22Rv1 (cell line): ENCODE measurements around the gene CCDC6.
A peak's percentile ranks its signal among the peaks of the same experiment; 100 is the strongest.
"Not testable (repeated sequence)": the region's sequence is repeated elsewhere in the genome, so short reads cannot be mapped to it uniquely, and the experiment has no call there.

Experiments used
- H3K27ac ChIP-seq: fragments of 450-650 bp; 2 replicates; pipeline ENCODE4 v1.5.1; 2017
- CTCF ChIP-seq: fragments of 450-650 bp; IDR thresholded peaks from 2 replicates; pipeline ENCODE4 v1.5.1; 2017; ENCODE audit warnings: mild to moderate bottlenecking
- ZFX ChIP-seq: fragments of 450-650 bp; IDR thresholded peaks from 2 replicates; pipeline ENCODE4 v1.6.1; 2017; ENCODE audit warnings: antibody characterized with exemption, borderline replicate concordance

The CCDC6 gene

GRCh38 chr10:59906417-59907202 lies at the start of gene CCDC6:
Gene CCDC6, minus strand, starts transcription at chr10:59906556. Its CDS starts 132 bp downstream, at chr10:59906424.
- TF ChIP-seq ZFX: no peak
- TF ChIP-seq CTCF: peak; percentile 84
- H3K27ac ChIP-seq: peak within 1 kb of the TSS; percentile 93

- no peak for TF ChIP-seq CTCF
- TF ChIP-seq ZFX: no peak
- no peak overlapping the region for H3K27ac ChIP-seq
These were observed 47.9 kb upstream of the CCDC6 start for GRCh38 chr10:59954296-59954695.

GRCh38 chr10:59953711-59954110 lies 47.4 kb upstream of the CCDC6 start:
- not testable (repeated sequence) for H3K27ac ChIP-seq

GRCh38 chr10:59950105-59950504 lies 43.7 kb upstream of the CCDC6 start:
- no peak overlapping the region for H3K27ac ChIP-seq
- TF ChIP-seq CTCF (no peak), ZFX (no peak)

GRCh38 chr10:59949608-59950007 lies 43.3 kb upstream of the CCDC6 start:
- TF ChIP-seq CTCF (no peak), ZFX (no peak)

DNA sequence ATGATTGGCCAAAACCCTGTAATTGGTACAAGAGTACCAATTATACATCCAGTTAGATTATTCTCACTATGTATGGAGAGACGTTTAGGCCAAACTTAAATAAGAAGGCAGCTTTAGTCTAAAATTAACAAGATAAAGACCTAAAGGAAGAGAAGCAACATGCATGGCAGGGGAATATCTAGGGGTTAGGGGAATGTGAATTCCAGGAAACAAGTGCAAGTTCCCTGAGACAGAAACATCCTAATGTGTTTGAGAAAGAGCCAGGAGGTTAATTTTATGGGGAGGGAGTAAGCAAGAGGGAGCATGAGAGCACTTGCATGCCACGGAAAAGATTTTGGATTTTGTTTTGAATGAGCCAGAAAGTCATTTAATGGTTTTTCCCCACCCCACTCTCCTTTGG lies 39.6 kb upstream of the CCDC6 start:
- H3K27ac ChIP-seq: no peak overlapping the region
- TF ChIP-seq CTCF: no peak
- no peak for TF ChIP-seq ZFX

More at GRCh38 chr10:59949608-59950007, 43.3 kb upstream of the CCDC6 start:
- H3K27ac ChIP-seq: no peak overlapping the region

DNA sequence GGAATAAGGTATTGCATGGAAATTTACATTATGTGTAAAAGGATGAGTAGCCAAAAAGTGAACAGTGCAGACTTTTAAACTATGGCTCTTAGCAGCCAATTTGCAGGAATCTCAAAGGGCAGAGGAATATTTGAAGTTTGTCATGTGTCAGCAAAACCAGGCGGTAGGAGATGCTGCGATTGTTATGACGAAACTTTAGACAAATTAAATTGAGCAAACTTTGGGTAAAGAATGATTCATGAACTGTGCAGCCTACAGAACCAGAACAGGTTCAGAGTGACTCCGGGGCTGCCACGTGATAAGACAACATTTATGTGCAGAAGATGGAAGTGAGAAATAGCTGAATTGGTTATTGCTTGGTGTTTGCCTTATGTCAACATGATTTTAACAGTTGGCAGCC lies 39.2 kb upstream of the CCDC6 start:
- no peak for TF ChIP-seq CTCF
- TF ChIP-seq ZFX: no peak

More for the DNA sequence above, 39.2 kb upstream of the CCDC6 start:
- no peak overlapping the region for H3K27ac ChIP-seq
